Calu3 (cell line): ENCODE data around the gene PTPN6. TPM values are rescaled to one million over a fixed set of nuclear protein-coding genes. Genes with fewer than 3 reads are reported as not detected.

Experiments
- BruUV-seq: library from RNA; stranded (reverse); fragments of 400-500 nt; replicated peaks from 2 replicates; lab custom pipeline; 2021; lab: Mats Ljungman, UMichigan
- CTCF ChIA-PET: fragments of 300-600 bp; sonication (Branson Sonifier 250); formaldehyde crosslinking; loops from one replicate; lab custom pipeline; 2022; ENCODE audit warnings: antibody characterized with exemption; lab: Charles Lee
- DNase-seq: peaks from one replicate; pipeline ENCODE4 v3.0.0; 2022
- H3K27ac Mint-ChIP-seq: one replicate; pipeline ENCODE4 v1.8.0; 2022; ENCODE audit warnings: mixed read lengths; ENCODE audit not compliant: unreplicated experiment
- H3K27me3 Mint-ChIP-seq: one replicate; pipeline ENCODE4 v1.8.0; 2022; ENCODE audit warnings: mixed read lengths; ENCODE audit not compliant: unreplicated experiment
- H3K36me3 Mint-ChIP-seq: one replicate; pipeline ENCODE4 v1.8.0; 2022; ENCODE audit warnings: mild to moderate bottlenecking, moderate library complexity, mixed read lengths; ENCODE audit not compliant: insufficient read depth, unreplicated experiment
- H3K4me1 Mint-ChIP-seq: one replicate; pipeline ENCODE4 v1.8.0; 2022; ENCODE audit warnings: mild to moderate bottlenecking, low read depth, mixed read lengths; ENCODE audit not compliant: unreplicated experiment
- H3K4me3 Mint-ChIP-seq: one replicate; pipeline ENCODE4 v1.8.0; 2022; ENCODE audit warnings: mild to moderate bottlenecking, low read depth, moderate library complexity, mixed read lengths; ENCODE audit not compliant: unreplicated experiment
- H3K9me3 Mint-ChIP-seq: one replicate; pipeline ENCODE4 v1.8.0; 2022; ENCODE audit warnings: low read depth, mixed read lengths; ENCODE audit not compliant: unreplicated experiment
- CTCF ChIP-seq: fragments of 200-600 bp; IDR thresholded peaks from one replicate; pipeline ENCODE4 v1.8.0; 2022; ENCODE audit warnings: antibody characterized with exemption; ENCODE audit not compliant: unreplicated experiment
- intact Hi-C: fragments of 100-400 bp; cut with micrococcal nuclease; formaldehyde crosslinking; loops from one replicate; pipeline ENCODE4 v1.10.0; 2022; ENCODE audit not compliant: unreplicated experiment
- total RNA-seq: library from RNA; stranded (reverse); gene quantifications from 2 replicates; pipeline ENCODE4 v1.2.3, GENCODE V29; 2022

The PTPN6 gene
- total RNA-seq, 1 experiment from 2014 or later: 46.3 TPM

GRCh38 chr12:6936194-6936635 lies 14.9 kb upstream of the PTPN6 start:
- Mint-ChIP-seq H3K27me3 (no peaks in the 10 kb centered on the region), H3K9me3 (no peaks in the 10 kb centered on the region), H3K27ac (peak overlapping the region; percentile 93), H3K36me3 (peaks cover 80% of the 10 kb centered on the region), H3K4me1 (peaks cover 41% of the 10 kb centered on the region), H3K4me3 (peak overlapping the region; percentile 75)
- no peak for DNase-seq
- CTCF ChIA-PET: interaction anchor here (0.6 to 0.8 kb wide), 2 partner anchors 64 to 204 kb away, joined by 3 read pairs; no protein-coding TSS in a partner anchor
- intact Hi-C loops: no loop called here
- BruUV-seq: no TSS peak
- no peak for TF ChIP-seq CTCF

- TF ChIP-seq CTCF: no peak
- H3K36me3 Mint-ChIP-seq: peaks cover 87% of the 10 kb centered on the region
- H3K9me3 Mint-ChIP-seq: no peaks in the 10 kb centered on the region
- H3K4me1 Mint-ChIP-seq: peaks cover 41% of the 10 kb centered on the region
- intact Hi-C loops: no loop called here
- CTCF ChIA-PET: interaction anchor here (1.2 kb wide), 1 partner anchor 68 kb away, joined by 10 read pairs; no protein-coding TSS in a partner anchor
- TSS peak; percentile 36 for BruUV-seq
- DNase-seq: peak; percentile 30
- H3K27me3 Mint-ChIP-seq: no peaks in the 10 kb centered on the region
- peak overlapping the region; percentile 93 for H3K27ac Mint-ChIP-seq
- H3K4me3 Mint-ChIP-seq: peak overlapping the region; percentile 75
Observed at GRCh38 chr12:6936636-6937480, 14.3 kb upstream of the PTPN6 start.

DNA sequence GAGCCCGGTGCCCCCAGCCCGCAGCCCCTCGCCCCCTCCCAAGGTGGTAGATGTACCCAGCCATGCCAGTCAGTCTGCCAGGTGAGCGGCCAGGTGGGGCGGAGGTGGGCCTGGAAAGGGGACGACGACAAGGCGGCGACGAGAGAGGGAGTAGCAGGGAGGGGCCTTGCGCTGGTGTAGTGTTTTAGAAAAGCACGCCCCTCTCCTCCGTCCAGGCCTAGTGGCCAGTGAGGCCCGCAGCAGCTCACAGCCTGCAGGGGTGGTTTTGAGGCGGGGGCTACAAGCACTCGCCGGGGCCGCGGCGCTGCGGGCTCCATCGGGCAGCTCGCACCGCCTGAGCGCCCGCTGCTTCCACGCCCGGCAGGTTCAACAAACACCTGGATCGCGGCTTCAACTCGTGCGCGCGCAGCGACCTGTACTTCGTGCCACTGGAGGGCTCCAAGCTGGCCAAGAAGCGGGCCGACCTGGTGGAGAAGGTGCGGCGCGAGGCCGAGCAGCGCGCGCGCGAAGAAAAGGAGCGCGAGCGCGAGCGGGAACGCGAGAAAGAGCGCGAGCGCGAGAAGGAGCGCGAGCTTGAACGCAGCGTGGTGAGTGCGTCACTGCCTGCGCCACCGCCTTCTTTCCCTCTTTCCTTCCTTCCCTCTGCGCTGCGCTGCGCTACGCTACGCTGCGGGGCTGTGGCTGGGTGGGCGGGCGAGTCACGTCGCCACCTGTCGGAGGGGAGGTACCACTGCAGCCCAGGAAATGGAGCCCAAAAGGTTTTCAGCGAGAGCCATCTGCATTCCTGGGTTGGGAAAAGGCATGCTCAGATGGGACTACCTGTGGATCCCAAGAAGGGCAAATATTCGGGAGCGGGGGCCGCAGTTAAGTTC lies 13.4 kb upstream of the PTPN6 start:
- BruUV-seq: TSS peak; percentile 95
- Mint-ChIP-seq H3K4me3 (peak overlapping the region; percentile 75), H3K9me3 (no peaks in the 10 kb centered on the region), H3K27me3 (no peaks in the 10 kb centered on the region), H3K27ac (peak overlapping the region; percentile 93), H3K4me1 (peaks cover 34% of the 10 kb centered on the region), H3K36me3 (peaks cover 87% of the 10 kb centered on the region)
- CTCF ChIA-PET: interaction anchor here (0.6 to 1.2 kb wide), 7 partner anchors 8 to 68 kb away, joined by 3 to 10 read pairs (median 4); partner anchors contain the start of gene SPSB2
- intact Hi-C loops: no loop called here
- TF ChIP-seq CTCF: peak; percentile 89
- peak; percentile 93 for DNase-seq
